ENCODE data around the gene TRIM14. TPM values are rescaled to one million over a fixed set of nuclear protein-coding genes. Genes with fewer than 3 reads are reported as not detected.

TRIM14 gene
- total RNA-seq, 3 donors from 2014 or later (not counting 1 experiment from before 2014, with no cell fraction given), result 45.1 to 66.5 (median 65.3) TPM

- H3K9me3 ChIP-seq (ENCODE audit: control insufficient read depth, insufficient read depth, low read length), result no peaks in the 10 kb centered on the region
- Mint-ChIP-seq H3K4me1 (peaks cover 0 to 4% of the 10 kb centered on the region in 2 donors), H3K27ac (no peak overlapping the region), H3K4me3 (no peak overlapping the region), H3K27me3 (ENCODE audit: low read depth in 2 of 2) (no peaks in the 10 kb centered on the region), H3K36me3 (no peaks in the 10 kb centered on the region), H3K9me3 (no peaks in the 10 kb centered on the region)
- peaks cover 11% of the 10 kb centered on the region for H3K4me1 ChIP-seq (ENCODE audit: control insufficient read depth, insufficient read depth, low read length)
- no peak overlapping the region for H3K27ac ChIP-seq (ENCODE audit: low read length)
- H3K4me3 ChIP-seq (ENCODE audit: low read length), result no peak overlapping the region
- no peaks in the 10 kb centered on the region for H3K27me3 ChIP-seq (ENCODE audit: control insufficient read depth, insufficient read depth, low read length)
- no peak for DNase-seq
- TF ChIP-seq, protein P1, sequence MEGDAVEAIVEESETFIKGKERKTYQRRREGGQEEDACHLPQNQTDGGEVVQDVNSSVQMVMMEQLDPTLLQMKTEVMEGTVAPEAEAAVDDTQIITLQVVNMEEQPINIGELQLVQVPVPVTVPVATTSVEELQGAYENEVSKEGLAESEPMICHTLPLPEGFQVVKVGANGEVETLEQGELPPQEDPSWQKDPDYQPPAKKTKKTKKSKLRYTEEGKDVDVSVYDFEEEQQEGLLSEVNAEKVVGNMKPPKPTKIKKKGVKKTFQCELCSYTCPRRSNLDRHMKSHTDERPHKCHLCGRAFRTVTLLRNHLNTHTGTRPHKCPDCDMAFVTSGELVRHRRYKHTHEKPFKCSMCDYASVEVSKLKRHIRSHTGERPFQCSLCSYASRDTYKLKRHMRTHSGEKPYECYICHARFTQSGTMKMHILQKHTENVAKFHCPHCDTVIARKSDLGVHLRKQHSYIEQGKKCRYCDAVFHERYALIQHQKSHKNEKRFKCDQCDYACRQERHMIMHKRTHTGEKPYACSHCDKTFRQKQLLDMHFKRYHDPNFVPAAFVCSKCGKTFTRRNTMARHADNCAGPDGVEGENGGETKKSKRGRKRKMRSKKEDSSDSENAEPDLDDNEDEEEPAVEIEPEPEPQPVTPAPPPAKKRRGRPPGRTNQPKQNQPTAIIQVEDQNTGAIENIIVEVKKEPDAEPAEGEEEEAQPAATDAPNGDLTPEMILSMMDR (IDR thresholded peaks at IDR 0.05), result no peak
- intact Hi-C loops (cut with micrococcal nuclease), result no loop called here
- ATAC-seq, result no peak
- no peaks in the 10 kb centered on the region for H3K36me3 ChIP-seq (ENCODE audit: control insufficient read depth, insufficient read depth, low read length)
- 100% methylated on average over 1 of the region's 2 CpGs for WGBS (ENCODE audit: insufficient coverage)
These were observed 28.6 kb upstream of the TRIM14 start for GRCh38 chr9:98147582-98147981.

GRCh38 chr9:98146101-98146991, 27.3 kb upstream of the TRIM14 start:
- WGBS (ENCODE audit: insufficient coverage), result 86% methylated on average over 7 of the region's 7 CpGs
- Mint-ChIP-seq H3K4me3 (no peak overlapping the region), H3K4me1 (peaks cover 0 to 4% of the 10 kb centered on the region in 2 donors), H3K36me3 (no peaks in the 10 kb centered on the region), H3K27ac (no peak overlapping the region), H3K27me3 (ENCODE audit: low read depth in 2 of 2) (no peaks in the 10 kb centered on the region), H3K9me3 (no peaks in the 10 kb centered on the region)
- H3K9me3 ChIP-seq (ENCODE audit: control insufficient read depth, insufficient read depth, low read length), result no peaks in the 10 kb centered on the region
- intact Hi-C loops (cut with micrococcal nuclease), result no loop called here
- H3K36me3 ChIP-seq (ENCODE audit: control insufficient read depth, insufficient read depth, low read length), result no peaks in the 10 kb centered on the region
- H3K27ac ChIP-seq (ENCODE audit: low read length), result no peak overlapping the region
- peaks cover 11% of the 10 kb centered on the region for H3K4me1 ChIP-seq (ENCODE audit: control insufficient read depth, insufficient read depth, low read length)
- DNase-seq (no peak), ATAC-seq (peak in 1 of 3 donors; percentile 21)
- TF ChIP-seq, protein P1 (IDR thresholded peaks at IDR 0.05), result no peak
- H3K4me3 ChIP-seq (ENCODE audit: low read length), result no peak overlapping the region
- no peaks in the 10 kb centered on the region for H3K27me3 ChIP-seq (ENCODE audit: control insufficient read depth, insufficient read depth, low read length)

DNA sequence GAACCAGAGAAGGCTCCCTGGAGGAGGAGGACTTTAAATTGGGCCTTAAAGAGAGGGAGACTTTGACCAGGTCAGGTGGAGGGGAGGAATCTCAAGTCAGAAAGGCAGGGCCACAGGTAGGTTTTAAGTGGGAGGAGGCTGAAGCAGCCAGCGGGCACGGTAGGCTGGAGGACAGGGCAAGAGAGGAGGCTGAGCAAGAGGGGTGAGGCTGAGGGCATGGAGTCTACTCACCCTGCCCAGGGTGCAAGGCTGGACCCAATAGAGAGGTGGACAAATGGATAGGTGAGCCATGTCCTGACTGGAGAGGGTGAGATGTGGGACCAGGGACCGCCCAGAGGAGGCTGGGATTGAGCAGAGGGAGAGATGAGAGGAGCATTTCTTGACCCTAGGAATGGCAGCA, 25.6 kb upstream of the TRIM14 start:
- H3K9me3 Mint-ChIP-seq, result no peaks in the 10 kb centered on the region
- no peaks in the 10 kb centered on the region for H3K36me3 ChIP-seq (ENCODE audit: control insufficient read depth, insufficient read depth, low read length)
- WGBS (ENCODE audit: insufficient coverage), result 83% methylated on average over 3 of the region's 3 CpGs
- H3K27ac Mint-ChIP-seq, result no peak overlapping the region
- H3K27ac ChIP-seq (ENCODE audit: low read length), result no peak overlapping the region
- DNase-seq (no peak), ATAC-seq (no peak)
- no peak overlapping the region for H3K4me3 ChIP-seq (ENCODE audit: low read length)
- H3K4me1 ChIP-seq (ENCODE audit: control insufficient read depth, insufficient read depth, low read length), result peaks cover 11% of the 10 kb centered on the region
- TF ChIP-seq, protein P1 (IDR thresholded peaks at IDR 0.05), result no peak
- intact Hi-C loops (cut with micrococcal nuclease), result no loop called here
- no peaks in the 10 kb centered on the region for H3K27me3 ChIP-seq (ENCODE audit: control insufficient read depth, insufficient read depth, low read length)
- H3K27me3 Mint-ChIP-seq (ENCODE audit: low read depth in 2 of 2), result no peaks in the 10 kb centered on the region
- H3K4me1 Mint-ChIP-seq, result peaks cover 0 to 4% of the 10 kb centered on the region in 2 donors
- no peaks in the 10 kb centered on the region for H3K9me3 ChIP-seq (ENCODE audit: control insufficient read depth, insufficient read depth, low read length)
- H3K36me3 Mint-ChIP-seq, result no peaks in the 10 kb centered on the region
- H3K4me3 Mint-ChIP-seq, result no peak overlapping the region
